Mesothelial cell of epicardium (in vitro differentiated cells): ENCODE measurements around the gene MSL2. TPM values are rescaled to one million over a fixed set of nuclear protein-coding genes. Genes with fewer than 3 reads are reported as not detected.
"Not testable (repeated sequence)": the region's sequence is repeated elsewhere in the genome, so short reads cannot be mapped to it uniquely, and the experiment has no call there.

Experiments used
- DNase-seq, 2 experiments: peaks; one replicate each; pipeline ENCODE4 v3.0.0; 2021; ENCODE audit warnings: low spot score in 2 of 2; ENCODE audit not compliant: unreplicated experiment in 2 of 2
- H3K27ac Mint-ChIP-seq: 2 replicates; pipeline ENCODE4 v1.8.0; 2021; ENCODE audit warnings: mixed read lengths
- H3K27me3 Mint-ChIP-seq: 2 replicates; pipeline ENCODE4 v1.8.0; 2021; ENCODE audit warnings: low read depth, mixed read lengths
- H3K36me3 Mint-ChIP-seq: 2 replicates; pipeline ENCODE4 v1.8.0; 2021; ENCODE audit warnings: mixed read lengths
- H3K4me1 Mint-ChIP-seq: 2 replicates; pipeline ENCODE4 v1.8.0; 2021; ENCODE audit warnings: mixed read lengths
- H3K4me3 Mint-ChIP-seq: 2 replicates; pipeline ENCODE4 v1.8.0; 2021; ENCODE audit warnings: mild to moderate bottlenecking, moderate library complexity, mixed read lengths
- H3K9me3 Mint-ChIP-seq: 2 replicates; pipeline ENCODE4 v1.8.0; 2021; ENCODE audit warnings: mixed read lengths
- CTCF ChIP-seq: fragments of 200-600 bp; sonication (generic); IDR thresholded peaks from one replicate; pipeline ENCODE4 v1.5.0; 2021; ENCODE audit warnings: antibody characterized with exemption; ENCODE audit not compliant: unreplicated experiment
- total RNA-seq: library from RNA; stranded (reverse); gene quantifications from 3 replicates; pipeline ENCODE4 v1.2.1, GENCODE V29; 2021

Gene MSL2
- total RNA-seq, 1 donor from 2014 or later = 43.2 TPM

- H3K4me3 Mint-ChIP-seq = no peak overlapping the region
- no peak for DNase-seq
- H3K9me3 Mint-ChIP-seq = no peaks in the 10 kb centered on the region
- no peak overlapping the region for H3K27ac Mint-ChIP-seq
- H3K36me3 Mint-ChIP-seq = no peaks in the 10 kb centered on the region
- peaks cover 31% of the 10 kb centered on the region for H3K4me1 Mint-ChIP-seq
- no peaks in the 10 kb centered on the region for H3K27me3 Mint-ChIP-seq
- no peak for TF ChIP-seq CTCF
Measured at GRCh38 chr3:136181741-136182140, 14.4 kb downstream of the MSL2 start.

- no peak for TF ChIP-seq CTCF
- no peaks in the 10 kb centered on the region for H3K27me3 Mint-ChIP-seq
- no peaks in the 10 kb centered on the region for H3K36me3 Mint-ChIP-seq
- H3K27ac Mint-ChIP-seq = no peak overlapping the region
- no peak overlapping the region for H3K4me3 Mint-ChIP-seq
- H3K9me3 Mint-ChIP-seq = no peaks in the 10 kb centered on the region
- DNase-seq = no peak
- H3K4me1 Mint-ChIP-seq = peaks cover 25% of the 10 kb centered on the region
Measured at GRCh38 chr3:136177876-136178275, 18.3 kb downstream of the MSL2 start.

DNA sequence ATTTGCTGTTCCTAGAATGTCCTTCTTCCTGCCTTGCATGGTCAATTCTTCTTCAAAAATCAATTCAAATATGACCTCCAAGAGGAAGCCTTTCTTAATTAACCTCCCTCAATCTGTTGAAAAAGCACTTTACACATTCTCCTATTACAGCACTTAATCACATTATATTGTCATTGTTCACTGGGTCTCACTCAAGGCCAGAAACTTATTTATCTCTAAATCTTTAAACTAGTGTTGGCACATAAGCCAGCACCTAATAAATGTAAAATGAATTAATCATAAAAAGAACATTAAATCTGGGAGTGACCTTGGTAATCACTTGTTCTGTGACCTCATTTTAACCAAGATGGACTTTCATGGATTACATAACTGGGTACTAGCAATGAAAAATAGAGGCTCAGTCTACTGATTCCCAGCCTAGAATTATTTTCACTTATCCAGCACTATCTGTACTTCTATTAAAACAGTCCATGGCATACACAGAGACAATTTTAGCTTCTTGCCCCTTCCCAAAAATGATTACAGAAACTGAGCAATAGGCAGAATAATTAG is 22.1 kb downstream of the MSL2 start:
- Mint-ChIP-seq H3K4me3 (no peak overlapping the region), H3K4me1 (peaks cover 9% of the 10 kb centered on the region), H3K27ac (no peak overlapping the region), H3K27me3 (no peaks in the 10 kb centered on the region), H3K9me3 (no peaks in the 10 kb centered on the region), H3K36me3 (no peaks in the 10 kb centered on the region)
- TF ChIP-seq CTCF = no peak
- DNase-seq = no peak

DNA sequence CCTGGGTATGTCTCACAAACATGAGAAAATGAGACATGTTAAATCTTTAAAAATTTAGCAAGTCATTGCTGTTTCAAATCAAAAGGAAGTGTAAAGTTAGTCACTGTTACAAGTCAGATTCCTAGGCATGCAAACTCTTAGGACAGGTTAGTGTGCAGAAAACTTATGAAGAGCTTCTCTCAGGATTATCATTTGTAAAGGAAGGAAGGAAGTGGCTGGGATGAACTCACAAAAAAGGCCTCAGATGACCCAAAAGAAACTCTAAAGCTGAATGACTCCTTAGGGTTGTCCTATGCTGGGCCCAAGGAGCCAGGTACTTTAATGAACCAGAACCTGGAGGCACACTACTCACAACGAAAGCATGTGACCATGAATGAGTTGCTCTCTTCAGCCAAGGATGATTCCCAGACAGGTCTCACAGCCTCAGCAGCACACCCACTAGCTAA is 25.0 kb downstream of the MSL2 start:
- no peak for TF ChIP-seq CTCF
- Mint-ChIP-seq H3K4me3 (no peak overlapping the region), H3K4me1 (peaks cover 14% of the 10 kb centered on the region), H3K9me3 (no peaks in the 10 kb centered on the region), H3K27ac (peak overlapping the region; percentile 32), H3K27me3 (no peaks in the 10 kb centered on the region), H3K36me3 (no peaks in the 10 kb centered on the region)
- DNase-seq = no peak

GRCh38 chr3:136168236-136168635 is 27.9 kb downstream of the MSL2 start:
- peaks cover 23% of the 10 kb centered on the region for H3K4me1 Mint-ChIP-seq
- not testable (repeated sequence) for H3K36me3 Mint-ChIP-seq, H3K27ac Mint-ChIP-seq, H3K27me3 Mint-ChIP-seq, H3K4me3 Mint-ChIP-seq, DNase-seq, H3K9me3 Mint-ChIP-seq

- no peaks in the 10 kb centered on the region for H3K9me3 Mint-ChIP-seq
- H3K27me3 Mint-ChIP-seq = no peaks in the 10 kb centered on the region
- H3K36me3 Mint-ChIP-seq = peaks cover under 1% of the 10 kb centered on the region
- peaks cover 23% of the 10 kb centered on the region for H3K4me1 Mint-ChIP-seq
- no peak for TF ChIP-seq CTCF
- H3K27ac Mint-ChIP-seq = peak overlapping the region; percentile 64
- no peak overlapping the region for H3K4me3 Mint-ChIP-seq
- no peak for DNase-seq
Measured at GRCh38 chr3:136166507-136166906, 29.6 kb downstream of the MSL2 start.

DNA sequence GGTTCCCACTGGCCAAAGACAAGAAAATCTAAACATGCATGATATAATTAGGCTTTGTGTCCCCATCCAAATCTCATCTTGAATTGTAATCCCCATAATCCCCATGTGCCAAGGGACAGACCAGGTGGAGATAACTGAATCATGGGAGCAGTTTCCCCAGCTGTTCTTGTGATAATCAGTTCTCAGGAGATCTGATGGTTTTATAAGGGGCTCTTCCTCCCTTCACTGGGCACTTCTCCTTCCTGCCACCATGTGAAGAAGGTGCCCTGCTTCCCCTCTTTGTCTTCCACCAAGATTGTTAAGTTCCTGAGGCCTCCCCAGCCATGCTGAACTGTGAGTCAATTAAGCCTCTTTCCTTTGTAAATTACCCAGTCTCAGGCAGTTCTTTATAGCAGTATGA is 32.5 kb downstream of the MSL2 start:
- H3K27ac Mint-ChIP-seq = peak overlapping the region; percentile 61
- DNase-seq, H3K9me3 Mint-ChIP-seq, H3K27me3 Mint-ChIP-seq, H3K4me3 Mint-ChIP-seq: not testable (repeated sequence)
- peaks cover 19% of the 10 kb centered on the region for H3K4me1 Mint-ChIP-seq
- peaks cover 13% of the 10 kb centered on the region for H3K36me3 Mint-ChIP-seq
